ENCODE measurements around the gene ITPR1.

DNA sequence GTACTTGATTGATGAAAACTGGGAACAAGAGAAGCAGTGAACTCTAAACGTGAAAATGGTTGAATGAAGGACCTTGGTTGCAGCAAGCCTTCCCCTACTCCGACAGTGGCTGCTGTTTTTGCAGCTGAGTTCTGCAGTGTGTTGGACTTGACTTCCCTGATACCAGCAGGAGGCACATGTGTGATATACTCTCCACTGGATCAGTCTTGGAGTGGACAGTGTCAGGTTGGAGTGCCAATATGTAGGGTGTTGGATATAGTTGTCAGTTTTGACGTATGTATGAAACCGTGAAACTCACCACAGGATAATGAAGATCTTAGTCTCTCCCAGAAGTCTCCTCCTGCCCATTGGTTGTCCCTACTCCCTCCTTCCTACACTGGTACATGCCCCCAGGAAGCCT, 106.5 kb downstream of the ITPR1 start:
- TF ChIP-seq, protein P1, sequence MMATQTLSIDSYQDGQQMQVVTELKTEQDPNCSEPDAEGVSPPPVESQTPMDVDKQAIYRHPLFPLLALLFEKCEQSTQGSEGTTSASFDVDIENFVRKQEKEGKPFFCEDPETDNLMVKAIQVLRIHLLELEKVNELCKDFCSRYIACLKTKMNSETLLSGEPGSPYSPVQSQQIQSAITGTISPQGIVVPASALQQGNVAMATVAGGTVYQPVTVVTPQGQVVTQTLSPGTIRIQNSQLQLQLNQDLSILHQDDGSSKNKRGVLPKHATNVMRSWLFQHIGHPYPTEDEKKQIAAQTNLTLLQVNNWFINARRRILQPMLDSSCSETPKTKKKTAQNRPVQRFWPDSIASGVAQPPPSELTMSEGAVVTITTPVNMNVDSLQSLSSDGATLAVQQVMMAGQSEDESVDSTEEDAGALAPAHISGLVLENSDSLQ (IDR thresholded peaks at IDR 0.05) = no peak
- TF ChIP-seq FOXM1 (IDR thresholded peaks at IDR 0.05; ENCODE audit: borderline replicate concordance) (no peak), FOXK2 (IDR thresholded peaks at IDR 0.05) (no peak), HDGF (IDR thresholded peaks at IDR 0.05; ENCODE audit: borderline replicate concordance) (no peak)

All from HEK293T (cell line).